ENCODE data around the gene ARHGAP31. TPM values are rescaled to one million over a fixed set of nuclear protein-coding genes. Genes with fewer than 3 reads are reported as not detected.

ARHGAP31 gene
- total and polyA plus RNA-seq, 4 donors = 0.99 to 4.6 (median 2.6) TPM

DNA sequence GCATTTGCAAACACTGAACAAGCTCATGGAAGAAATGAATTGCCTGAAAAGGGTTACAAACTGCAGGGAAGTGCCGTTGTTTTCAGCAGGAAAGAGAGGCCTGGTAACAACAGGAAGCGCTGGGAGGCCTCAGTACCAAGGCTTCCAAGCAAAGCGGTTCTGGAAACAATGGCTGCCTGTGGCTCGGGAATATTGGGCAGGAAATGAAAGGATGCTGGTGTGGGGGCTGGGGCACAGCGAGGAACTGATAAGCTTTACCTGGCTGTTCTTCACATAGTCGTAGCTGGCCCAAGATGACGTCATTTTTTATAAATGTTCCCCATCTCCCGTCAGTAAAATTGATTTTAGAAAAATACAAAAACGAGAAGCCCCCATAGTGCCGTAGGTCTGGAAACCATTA, 55.9 kb downstream of the ARHGAP31 start:
- TF ChIP-seq YY1 (IDR thresholded peaks at IDR 0.05) (peak; percentile 57), JUND (IDR thresholded peaks at IDR 0.05) (no peak), MAX (IDR thresholded peaks at IDR 0.05) (peak; percentile 21), RAD21 (IDR thresholded peaks at IDR 0.05) (peak; percentile 6 to 18), ZBTB33 (IDR thresholded peaks at IDR 0.05) (no peak)
- DNase-seq (ENCODE audit: low spot score) = no peak
- Histone ChIP-seq H3K9me3 (ENCODE audit: control insufficient read depth in 4 of 4, low read length in 3 of 4) (no peaks in the 10 kb centered on the region), H3K9ac (ENCODE audit: low read depth in 1 of 2, low read length in 2 of 2) (no peak overlapping the region), H3K36me3 (ENCODE audit: control insufficient read depth in 4 of 4, insufficient read depth in 3 of 4, low read depth in 1 of 4, low read length in 3 of 4) (no peaks in the 10 kb centered on the region), H3K27ac (ENCODE audit: low read depth in 1 of 2, low read length in 2 of 2) (no peak overlapping the region), H3K4me3 (ENCODE audit: low read depth in 1 of 3, low read length in 3 of 3) (no peak overlapping the region), H3K27me3 (ENCODE audit: control insufficient read depth in 4 of 4, insufficient read depth in 4 of 4, low read length in 3 of 4) (peaks cover 0 to 3% (median 1%) of the 10 kb centered on the region in 4 donors), H3K4me1 (ENCODE audit: control insufficient read depth in 4 of 4, insufficient read depth in 4 of 4, low read length in 3 of 4) (no peaks in the 10 kb centered on the region)
- whole genome bisulfite sequencing = 42% methylated on average over 10 of the region's 10 CpGs

DNA sequence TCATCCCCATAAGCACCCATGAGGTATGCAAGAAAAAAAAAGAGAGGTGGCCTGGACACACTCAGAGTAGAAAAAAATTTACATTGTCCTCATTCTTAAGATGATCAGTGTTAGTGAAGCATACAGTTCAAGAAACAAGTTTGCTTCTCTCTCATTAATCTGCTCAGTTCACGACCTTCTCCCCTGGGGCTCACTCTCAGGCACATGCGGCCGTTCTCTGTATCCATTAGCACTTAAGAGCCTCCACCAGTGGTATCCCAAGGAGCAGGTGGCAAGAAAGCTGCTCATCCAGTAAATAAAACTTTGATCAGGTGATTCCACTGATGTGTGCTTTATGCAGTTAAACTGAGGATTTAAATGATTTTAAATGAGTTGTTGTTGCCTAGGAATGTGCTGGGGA, 57.4 kb downstream of the ARHGAP31 start:
- Histone ChIP-seq H3K4me3 (ENCODE audit: low read depth in 1 of 3, low read length in 3 of 3) (no peak overlapping the region), H3K27ac (ENCODE audit: low read depth in 1 of 2, low read length in 2 of 2) (no peak overlapping the region), H3K4me1 (ENCODE audit: control insufficient read depth in 4 of 4, insufficient read depth in 4 of 4, low read length in 3 of 4) (no peaks in the 10 kb centered on the region), H3K9ac (ENCODE audit: low read depth in 1 of 2, low read length in 2 of 2) (no peak overlapping the region), H3K27me3 (ENCODE audit: control insufficient read depth in 4 of 4, insufficient read depth in 4 of 4, low read length in 3 of 4) (peaks cover 0 to 3% (median 0%) of the 10 kb centered on the region in 4 donors), H3K9me3 (ENCODE audit: control insufficient read depth in 4 of 4, low read length in 3 of 4) (no peaks in the 10 kb centered on the region), H3K36me3 (ENCODE audit: control insufficient read depth in 4 of 4, insufficient read depth in 3 of 4, low read depth in 1 of 4, low read length in 3 of 4) (no peaks in the 10 kb centered on the region)
- WGBS = 86% methylated on average over 3 of the region's 3 CpGs
- DNase-seq (ENCODE audit: low spot score) = no peak
- TF ChIP-seq NR2F2 (IDR thresholded peaks at IDR 0.05) = no peak
- TF ChIP-seq GABPA (IDR thresholded peaks at IDR 0.05 in 1 of 2, conservative IDR thresholded peaks at IDR 0.05 in 1 of 2) = no peak
- no peak for TF ChIP-seq EGR1 (IDR thresholded peaks at IDR 0.05; ENCODE audit: low read depth in 2 of 2)
- TF ChIP-seq CTCF (IDR thresholded peaks at IDR 0.05; ENCODE audit: low read depth, low read length, missing input control) = no peak
- TF ChIP-seq RXRA (IDR thresholded peaks at IDR 0.05) = no peak
- TF ChIP-seq FOXA2 (IDR thresholded peaks at IDR 0.05) = no peak
- TF ChIP-seq HNF4A (conservative IDR thresholded peaks at IDR 0.05) = no peak
- no peak for TF ChIP-seq YY1 (IDR thresholded peaks at IDR 0.05)
- no peak for TF ChIP-seq ZBTB33 (IDR thresholded peaks at IDR 0.05)
- no peak for TF ChIP-seq MAX (IDR thresholded peaks at IDR 0.05)
- no peak for TF ChIP-seq JUND (IDR thresholded peaks at IDR 0.05)
- TF ChIP-seq RAD21 (IDR thresholded peaks at IDR 0.05) = no peak
- no peak for TF ChIP-seq HNF4G (IDR thresholded peaks at IDR 0.05)
